WI38 (cell line): Measurements from ENCODE around the gene B3GALNT2.

Experiments used
- H3K4me3 ChIP-seq: 2 replicates; pipeline ENCODE4 v1.5.1; 2011; ENCODE audit warnings: low read depth, mild to moderate bottlenecking, control low read depth, low read length
- TF ChIP-seq, protein P1 (sequence below): IDR thresholded peaks from 2 replicates; pipeline ENCODE4 v1.5.1; 2012; ENCODE audit warnings: low read depth, mild to moderate bottlenecking, control low read depth, low read length

The B3GALNT2 gene

DNA sequence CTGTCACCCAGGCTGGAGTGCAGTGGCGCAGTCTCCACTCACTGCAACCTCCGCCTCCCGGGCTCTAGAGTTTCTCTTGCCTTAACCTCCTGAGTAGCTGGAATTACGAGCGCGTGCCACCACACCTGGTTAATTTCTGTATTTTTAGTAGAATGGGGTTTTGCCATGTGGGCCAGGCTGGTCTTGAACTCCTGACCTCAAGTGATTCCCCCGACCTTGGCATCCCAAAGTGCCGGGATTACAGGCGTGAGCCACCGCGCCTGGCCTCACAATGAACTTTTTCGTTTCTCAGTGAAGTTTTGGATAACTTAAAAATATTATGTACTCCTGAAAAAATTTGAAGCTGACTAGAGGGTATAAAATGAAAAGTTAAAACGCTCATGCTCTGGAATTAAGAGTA, 77.6 kb downstream of the B3GALNT2 start:
- H3K4me3 ChIP-seq: no peak overlapping the region
- TF ChIP-seq, protein P1, sequence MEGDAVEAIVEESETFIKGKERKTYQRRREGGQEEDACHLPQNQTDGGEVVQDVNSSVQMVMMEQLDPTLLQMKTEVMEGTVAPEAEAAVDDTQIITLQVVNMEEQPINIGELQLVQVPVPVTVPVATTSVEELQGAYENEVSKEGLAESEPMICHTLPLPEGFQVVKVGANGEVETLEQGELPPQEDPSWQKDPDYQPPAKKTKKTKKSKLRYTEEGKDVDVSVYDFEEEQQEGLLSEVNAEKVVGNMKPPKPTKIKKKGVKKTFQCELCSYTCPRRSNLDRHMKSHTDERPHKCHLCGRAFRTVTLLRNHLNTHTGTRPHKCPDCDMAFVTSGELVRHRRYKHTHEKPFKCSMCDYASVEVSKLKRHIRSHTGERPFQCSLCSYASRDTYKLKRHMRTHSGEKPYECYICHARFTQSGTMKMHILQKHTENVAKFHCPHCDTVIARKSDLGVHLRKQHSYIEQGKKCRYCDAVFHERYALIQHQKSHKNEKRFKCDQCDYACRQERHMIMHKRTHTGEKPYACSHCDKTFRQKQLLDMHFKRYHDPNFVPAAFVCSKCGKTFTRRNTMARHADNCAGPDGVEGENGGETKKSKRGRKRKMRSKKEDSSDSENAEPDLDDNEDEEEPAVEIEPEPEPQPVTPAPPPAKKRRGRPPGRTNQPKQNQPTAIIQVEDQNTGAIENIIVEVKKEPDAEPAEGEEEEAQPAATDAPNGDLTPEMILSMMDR: no peak

DNA sequence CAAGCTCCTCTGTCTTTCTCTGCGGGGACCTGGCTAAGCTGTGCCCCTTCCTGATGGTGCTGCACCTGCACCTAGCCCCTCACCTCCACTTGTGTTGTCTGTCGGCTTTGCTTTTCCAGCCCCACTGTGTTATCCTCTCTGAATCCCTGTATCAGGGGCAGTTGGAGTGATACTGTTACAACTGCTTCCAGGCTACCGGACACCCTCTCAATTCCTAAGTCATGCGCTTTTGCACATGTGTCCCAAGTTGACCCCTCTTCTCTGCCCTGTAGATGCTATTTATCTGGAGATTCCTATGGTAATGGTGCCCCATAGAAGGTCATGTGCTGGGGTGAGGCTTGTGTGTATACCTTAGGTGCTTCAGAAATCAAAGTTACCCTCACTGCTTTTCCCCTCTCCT, 78.1 kb downstream of the B3GALNT2 start:
- TF ChIP-seq, protein P1: no peak
- no peak overlapping the region for H3K4me3 ChIP-seq

DNA sequence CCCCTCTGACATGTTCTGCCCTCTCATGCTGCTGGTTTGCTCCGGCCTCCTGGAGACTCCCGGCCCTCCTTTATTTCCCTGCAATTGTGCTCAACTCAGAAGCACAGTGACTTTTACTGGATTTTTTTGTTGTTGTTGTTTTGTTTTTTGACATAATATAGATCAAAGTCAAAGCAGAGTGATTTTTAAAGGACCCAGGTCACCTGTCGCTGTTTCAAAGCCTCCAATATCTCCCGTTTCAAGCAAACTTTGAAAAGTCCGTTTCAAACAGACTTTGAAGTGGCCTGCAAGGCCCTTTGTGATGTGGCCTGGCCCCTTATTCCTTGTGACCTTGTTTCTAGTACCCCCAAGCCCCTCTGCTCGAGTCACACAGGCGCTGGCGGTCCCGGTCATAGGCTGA, 78.9 kb downstream of the B3GALNT2 start:
- H3K4me3 ChIP-seq: no peak overlapping the region
- TF ChIP-seq, protein P1: no peak

DNA sequence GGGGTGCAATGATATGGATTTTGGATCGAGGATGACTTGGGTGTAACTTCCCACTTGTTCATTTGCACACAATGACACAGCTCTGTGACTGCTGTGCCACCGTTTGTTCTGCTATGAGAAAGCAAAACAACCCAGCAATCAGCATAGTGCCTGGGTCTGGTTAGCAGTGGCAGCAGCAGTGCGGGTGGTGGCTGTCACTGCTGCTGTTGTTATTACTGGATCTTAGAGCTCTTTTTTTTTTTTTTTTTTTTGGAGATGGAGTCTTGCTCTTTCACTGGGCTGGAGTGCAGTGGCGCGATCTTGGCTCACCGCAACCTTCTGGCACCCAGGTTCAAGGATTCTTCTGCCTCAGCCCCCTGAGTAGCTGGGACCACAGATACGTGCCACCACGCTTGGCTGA, 80.2 kb downstream of the B3GALNT2 start:
- H3K4me3 ChIP-seq: no peak overlapping the region
- TF ChIP-seq, protein P1: no peak

DNA sequence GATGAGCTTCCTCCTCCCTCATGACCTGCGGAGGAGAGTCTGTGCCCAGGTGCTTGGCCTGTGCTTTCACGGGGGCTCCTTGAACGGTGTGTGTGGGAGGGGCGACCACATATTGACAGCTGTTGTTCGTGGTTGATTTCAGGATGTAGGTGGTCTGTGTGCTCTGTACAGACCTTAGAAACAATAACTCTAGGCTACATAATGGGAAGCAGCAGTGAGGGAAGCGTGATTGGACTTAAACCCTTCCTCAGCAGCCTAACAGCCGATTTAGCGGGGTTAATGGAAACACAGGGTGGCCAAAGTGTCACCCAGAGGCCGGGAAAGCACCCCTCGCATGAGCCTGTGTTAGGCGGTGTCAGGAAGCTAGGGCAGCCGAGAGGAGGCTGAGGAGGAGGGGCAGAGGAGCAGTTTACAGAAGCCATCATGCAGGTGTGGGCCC, 81.0 kb downstream of the B3GALNT2 start:
- no peak overlapping the region for H3K4me3 ChIP-seq
- TF ChIP-seq, protein P1: no peak

DNA sequence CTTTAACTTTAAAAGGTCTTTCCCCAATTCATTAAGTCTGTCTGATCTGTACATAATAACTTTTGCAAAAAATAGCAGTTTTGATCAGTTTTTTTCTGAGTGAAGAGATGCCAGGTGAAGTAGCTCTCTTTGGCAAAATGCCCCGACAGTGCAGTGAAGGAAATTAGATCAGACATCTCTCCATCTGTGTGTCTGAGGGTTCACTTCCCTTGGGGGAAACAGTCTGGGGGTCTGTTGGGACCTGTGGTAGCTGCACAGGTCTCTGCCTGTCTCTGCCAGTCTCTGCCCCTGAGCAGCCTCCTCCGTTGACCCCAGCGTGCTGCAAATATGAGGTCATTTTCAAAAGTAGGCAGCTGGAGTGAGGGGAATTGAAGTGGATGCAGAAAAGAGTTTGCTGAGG, 82.5 kb downstream of the B3GALNT2 start:
- TF ChIP-seq, protein P1: no peak
- no peak overlapping the region for H3K4me3 ChIP-seq

DNA sequence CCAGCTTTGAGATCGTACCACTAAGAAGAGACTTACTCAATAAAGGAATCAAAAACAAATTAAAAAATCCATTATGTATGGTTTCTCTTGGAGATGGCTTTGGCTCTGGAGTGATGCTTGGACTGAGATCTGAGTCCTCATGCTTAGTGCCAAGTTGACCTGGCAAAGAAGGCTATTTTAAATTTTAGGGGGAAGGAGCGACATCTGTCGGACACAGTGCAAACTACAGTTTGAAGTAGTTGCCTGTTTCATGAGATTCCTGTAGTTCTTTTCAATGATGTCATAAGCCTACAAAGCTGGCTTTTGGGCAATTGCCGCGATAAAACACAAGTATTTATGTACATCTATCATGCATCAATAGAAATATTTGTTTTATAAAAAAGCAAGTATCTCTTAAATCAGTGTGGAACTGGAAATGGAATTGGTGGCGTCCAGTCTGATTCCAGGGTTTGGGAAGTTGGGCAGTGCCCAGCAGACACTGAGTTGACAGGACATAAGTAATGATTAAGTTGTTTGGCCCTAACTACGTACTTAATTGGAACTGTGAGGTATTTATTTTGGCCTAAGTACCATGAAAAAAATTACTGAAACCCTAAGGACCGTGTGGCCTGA, 87.1 kb downstream of the B3GALNT2 start:
- TF ChIP-seq, protein P1: peak; percentile 71
- H3K4me3 ChIP-seq: no peak overlapping the region
